K562 (cell line): Measurements from ENCODE around the gene RIPK4. TPM values are rescaled to one million over a fixed set of nuclear protein-coding genes. Genes with fewer than 3 reads are reported as not detected.

ENCODE experiments used
- ATAC-seq: fragments of 200-7000 bp; cut with Tn5 transposase; 3 replicates; pipeline ENCODE4 v1.9.1; 2020; ENCODE audit warnings: moderate library complexity
- BruUV-seq: library from RNA; stranded (reverse); fragments of 400-500 nt; replicated peaks from 2 replicates; lab custom pipeline; 2021; lab: Mats Ljungman, UMichigan
- CTCF ChIA-PET: fragments of 300-600 bp; formaldehyde crosslinking; extraction: SDS; loops from one replicate; lab custom pipeline; 2021; ENCODE audit warnings: low intra/inter-chr PET ratio; lab: Yijun Ruan, JAX
- POLR2A ChIA-PET: fragments of 300-600, 350-650 bp; sonication (Branson Sonifier 250); formaldehyde crosslinking; extraction: SDS; loops from one replicate; lab custom pipeline; 2021; ENCODE audit warnings: antibody characterized with exemption, inconsistent platforms; lab: Yijun Ruan, JAX
- DNase-seq, 4 experiments: peaks; one replicate each; pipeline versions ENCODE4 v3.0.0 to v3.0.0-alpha.2; 2011 to 2018; ENCODE audit warnings: low spot score in 3 of 4, mixed read lengths in 3 of 4; ENCODE audit errors: extremely low read depth in 1 of 4
- FAIRE-seq: peaks from 2 replicates; lab custom pipeline; 2011; peaks lifted over from hg19 to GRCh38; lab: Jason Lieb, UNC
- H2AFZ ChIP-seq: 2 replicates; pipeline ENCODE4 v1.6.0; 2011; ENCODE audit warnings: low read depth, low read length, control low read depth, inconsistent platforms
- H3K27ac ChIP-seq: fragments of 200-600 bp; 3 replicates; pipeline ENCODE4 v1.8.0; 2011; ENCODE audit warnings: low read depth, mild to moderate bottlenecking, control low read depth, inconsistent platforms, low read length, moderate library complexity, mixed read lengths; ENCODE audit errors: extremely low read depth
- H3K27me3 ChIP-seq, 2 experiments: fragments of 300-600 bp in 1 of 2; 2 replicates in 1 of 2; 3 replicates in 1 of 2; pipeline versions ENCODE4 v1.6.0 to v1.8.0; 2011; ENCODE audit warnings: inconsistent platforms in 2 of 2, low read length in 2 of 2, mild to moderate bottlenecking in 1 of 2, mixed read lengths in 1 of 2, moderate library complexity in 1 of 2; ENCODE audit not compliant: control insufficient read depth in 2 of 2, insufficient read depth in 2 of 2
- H3K36me3 ChIP-seq: fragments of 300-600 bp; 3 replicates; pipeline ENCODE4 v1.8.0; 2011; ENCODE audit warnings: mild to moderate bottlenecking, low read length, inconsistent platforms; ENCODE audit not compliant: control insufficient read depth, insufficient read depth
- H3K4me1 ChIP-seq, 2 experiments: fragments of 200-600 bp in 1 of 2; replicated peaks in 1 of 2; 2 replicates in 1 of 2; 3 replicates in 1 of 2; pipeline versions ENCODE4 v1.5.1 to v1.8.0; 2011; ENCODE audit warnings: inconsistent platforms in 2 of 2, low read length in 2 of 2, mild to moderate bottlenecking in 1 of 2, mixed read lengths in 1 of 2, moderate library complexity in 1 of 2; ENCODE audit not compliant: control insufficient read depth in 2 of 2, insufficient read depth in 2 of 2
- H3K4me2 ChIP-seq: 2 replicates; pipeline ENCODE4 v1.6.1; 2011; ENCODE audit warnings: low read length, control low read depth, inconsistent platforms, mixed read lengths; ENCODE audit not compliant: insufficient read depth
- H3K4me3 ChIP-seq: fragments of 200-600 bp; sonication (generic), shearing (Covaris generic); 2 replicates; pipeline ENCODE4 v1.5.1; 2016; ENCODE audit warnings: control low read depth, inconsistent platforms
- H3K79me2 ChIP-seq: fragments of 200-600 bp; 3 replicates; pipeline ENCODE4 v1.8.0; 2011; ENCODE audit warnings: low read length, inconsistent platforms; ENCODE audit not compliant: control insufficient read depth, insufficient read depth
- H3K9ac ChIP-seq, 2 experiments: 2 replicates each; pipeline versions ENCODE4 v1.6.0 to v1.6.1; 2011; ENCODE audit warnings: low read depth in 2 of 2, low read length in 2 of 2, control low read depth in 1 of 2, inconsistent platforms in 1 of 2, mild to moderate bottlenecking in 1 of 2, mixed read lengths in 1 of 2; ENCODE audit not compliant: insufficient read depth in 1 of 2
- H3K9me1 ChIP-seq: one replicate; pipeline ENCODE4 v1.6.0; 2011; ENCODE audit warnings: inconsistent platforms, mild to moderate bottlenecking, low read length, moderate library complexity; ENCODE audit not compliant: control insufficient read depth, insufficient read depth
- H3K9me3 ChIP-seq: replicated peaks from 2 replicates; pipeline ENCODE4 v1.5.1; 2011; ENCODE audit warnings: low read depth, low read length, inconsistent platforms; ENCODE audit not compliant: control insufficient read depth, insufficient read depth
- H4K20me1 ChIP-seq: replicated peaks from 2 replicates; pipeline ENCODE4 v1.6.1; 2011; ENCODE audit warnings: low read length, inconsistent platforms, mixed read lengths; ENCODE audit not compliant: control insufficient read depth, insufficient read depth
- CTCF ChIP-seq, 3 experiments: IDR thresholded peaks in 2 of 3; conservative IDR thresholded peaks in 1 of 3; 2 replicates each; pipeline ENCODE4 v1.5.1; 2011 to 2012; ENCODE audit warnings: low read length in 3 of 3, mild to moderate bottlenecking in 3 of 3, control low read depth in 2 of 3, improper control_type of control experiment in 1 of 3, inconsistent platforms in 1 of 3, low read depth in 1 of 3, mixed read lengths in 1 of 3, moderate library complexity in 1 of 3; ENCODE audit not compliant: insufficient read depth in 2 of 3
- LEF1 ChIP-seq: fragments of 450-650 bp; IDR thresholded peaks from 2 replicates; pipeline ENCODE4 v1.6.1; 2016; ENCODE audit warnings: mild to moderate bottlenecking
- RAD21 ChIP-seq, 2 experiments: fragments of 250-450 bp in 1 of 2; fragments of 450-650 bp in 1 of 2; sonication (Bioruptor Pico) in 1 of 2; formaldehyde crosslinking in 1 of 2; IDR thresholded peaks in 1 of 2; conservative IDR thresholded peaks in 1 of 2; 2 replicates each; pipeline versions ENCODE4 v1.4.0 to v1.8.0; 2020 to 2022; ENCODE audit warnings: mild to moderate bottlenecking in 2 of 2, moderate library complexity in 1 of 2
- REST ChIP-seq, 2 experiments: fragments of 450-650 bp; formaldehyde crosslinking in 1 of 2; IDR thresholded peaks; 2 replicates each; pipeline versions ENCODE4 v1.4.0 to v1.6.1; 2014 to 2020; ENCODE audit warnings: mild to moderate bottlenecking in 2 of 2, borderline replicate concordance in 1 of 2, low read depth in 1 of 2
- RNF219 ChIP-seq: fragments of 250-450 bp; sonication (Bioruptor Pico); IDR thresholded peaks from 2 replicates; pipeline ENCODE4 v1.5.0; 2022; ENCODE audit warnings: mild to moderate bottlenecking
- SMC3 ChIP-seq: conservative IDR thresholded peaks from 2 replicates; pipeline ENCODE4 v1.6.1; 2011; ENCODE audit warnings: low read depth, low read length, improper control_type of control experiment; ENCODE audit not compliant: insufficient read depth
- WGBS: fragments of 100-300 bp; shearing (Covaris generic); methylation state at CpG from one replicate; pipeline ENCODE4 v1.1.6; 2016; ENCODE audit warnings: low coverage, mixed read lengths; ENCODE audit not compliant: insufficient coverage; ENCODE audit errors: missing lambda C conversion rate; 5-methylcytosine and 5-hydroxymethylcytosine counted together
- in situ Hi-C: fragments of 300-500 bp; cut with MboI; formaldehyde crosslinking; loops from 4 replicates; pipeline ENCODE4 v1.15.0; 2018; ENCODE audit warnings: inconsistent platforms, mixed read lengths
- intact Hi-C: fragments of 100-400 bp; cut with micrococcal nuclease; formaldehyde crosslinking; loops from 2 replicates; pipeline ENCODE4 v1.14.2; 2022
- polyA plus RNA-seq, 8 experiments: library from polyadenylated mRNA; depleted of rRNA in 4 of 8; stranded (reverse) in 5 of 8; unstranded in 3 of 8; fragments of >200 nt; fragmentation: Nextera tagmentation in 2 of 8; fragmentation: Illumina TruSeq in 1 of 8; extraction: Ambion mirVana in 2 of 8; extraction: Trizol in 1 of 8; gene quantifications; 2 replicates each; pipeline versions ENCODE4 v1.2.1 to v1.2.3, GENCODE V29; 2011 to 2014; ENCODE audit warnings: inconsistent platforms in 1 of 8, missing spikeins in 1 of 8
- total RNA-seq, 7 experiments: library from RNA; depleted of rRNA in 6 of 7; stranded (reverse); fragments of >200 nt in 6 of 7; fragmentation: Illumina TruSeq in 2 of 7; extraction: Trizol in 2 of 7; gene quantifications; 2 replicates each; pipeline versions ENCODE4 v1.2.1 to v1.2.3, GENCODE V29; 2011 to 2021; ENCODE audit warnings: low replicate concordance in 1 of 7

Gene RIPK4
- total and polyA plus RNA-seq, 9 of the 15 experiments (the other 6 are each of a cell fraction or from before 2014, with no cell fraction given), result not detected

GRCh38 chr21:41745971-41746743, 20.7 kb downstream of the RIPK4 start:
- no TSS peak for BruUV-seq
- Histone ChIP-seq H3K36me3 (no peaks in the 10 kb centered on the region), H3K79me2 (no peaks in the 10 kb centered on the region), H2AFZ (no peak overlapping the region), H3K4me2 (no peak overlapping the region), H3K4me1 (peaks cover 0 to 10% of the 10 kb centered on the region in 2 experiments; a peak in 1 of 5 replicates), H3K4me3 (no peak overlapping the region), H3K9ac (peak overlapping the region in 1 of 2 experiments; percentile 26; a peak in 1 of 4 replicates), H3K9me3 (no peaks in the 10 kb centered on the region), H3K9me1 (no peaks in the 10 kb centered on the region), H3K27ac (no peak overlapping the region), H3K27me3 (peaks cover 92 to 97% of the 10 kb centered on the region in 2 experiments), H4K20me1 (peaks cover 34% of the 10 kb centered on the region; the same call in 1 of the 2 replicates)
- ChIA-PET POLR2A (interaction anchor here (0.6 to 1.3 kb wide), 3 partner anchors 29 to 33 kb away, joined by 3 to 5 read pairs (median 3); no protein-coding TSS in a partner anchor), CTCF (interaction anchor here (1.1 kb wide), 1 partner anchor 136 kb away, joined by 4 read pairs; no protein-coding TSS in a partner anchor)
- peak; percentile 39 to 64 (median 52) for DNase-seq
- peak; percentile 19 for FAIRE-seq
- intact Hi-C loops (no loop called here), in situ Hi-C loops (no loop called here)
- 4% methylated on average over 34 of the region's 34 CpGs for WGBS
- TF ChIP-seq LEF1 (no peak), REST (IDR thresholded peaks at IDR 0.05; ENCODE audit: borderline replicate concordance) (peak; percentile 14; the same call in 1 of the 2 replicates), REST (CRISPR knock-in tag; IDR thresholded peaks at IDR 0.05; ENCODE audit: low read depth) (no peak), RAD21 (CRISPR knock-in tag; conservative IDR thresholded peaks at IDR 0.05 in 1 of 2, IDR thresholded peaks at IDR 0.05 in 1 of 2) (peak in 1 of 2 experiments; percentile 55; a peak in 2 of 4 replicates), RNF219 (CRISPR knock-in tag) (no peak), SMC3 (peak; percentile 42), CTCF (IDR thresholded peaks at IDR 0.05 in 2 of 3, conservative IDR thresholded peaks at IDR 0.05 in 1 of 3; ENCODE audit: insufficient read depth in 2 of 3, low read depth in 1 of 3, low read length in 3 of 3) (peak; percentile 52 to 57 (median 53))
- peak; percentile 82 for ATAC-seq
